GM12875 (cell line): ENCODE measurements around the gene NCOR1.
"Not testable (repeated sequence)": the region's sequence is repeated elsewhere in the genome, so short reads cannot be mapped to it uniquely, and the experiment has no call there.

ENCODE experiments used
- H3K4me3 ChIP-seq: one replicate; pipeline ENCODE4 v1.5.1; 2011; ENCODE audit warnings: low read depth, low read length, control low read depth
- TF ChIP-seq, protein P1 (sequence below): IDR thresholded peaks from 2 replicates; pipeline ENCODE4 v1.5.1; 2011; ENCODE audit warnings: low read depth, mild to moderate bottlenecking, control low read depth, inconsistent platforms, low read length, moderate library complexity, borderline replicate concordance; ENCODE audit not compliant: insufficient read depth

The NCOR1 gene

DNA sequence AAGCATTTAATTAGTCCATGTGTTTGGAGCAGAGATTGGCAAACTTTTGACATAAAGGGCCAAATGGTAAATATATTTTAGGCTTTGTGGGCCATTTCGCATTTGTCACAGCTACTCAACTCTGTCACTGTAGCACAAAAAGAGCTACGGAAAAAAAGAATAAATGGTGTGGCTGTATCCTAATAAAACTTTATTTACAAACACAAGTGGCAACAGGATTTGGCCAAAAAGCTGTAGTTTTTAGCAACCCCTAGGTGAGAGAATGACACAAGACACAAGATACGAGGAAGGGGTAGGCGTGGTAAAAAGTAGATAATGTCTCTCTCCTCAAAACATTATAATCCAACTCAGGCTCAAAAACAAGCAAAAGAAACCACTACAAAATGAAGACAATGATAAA lies 149.2 kb downstream of the NCOR1 start:
- TF ChIP-seq, protein P1, sequence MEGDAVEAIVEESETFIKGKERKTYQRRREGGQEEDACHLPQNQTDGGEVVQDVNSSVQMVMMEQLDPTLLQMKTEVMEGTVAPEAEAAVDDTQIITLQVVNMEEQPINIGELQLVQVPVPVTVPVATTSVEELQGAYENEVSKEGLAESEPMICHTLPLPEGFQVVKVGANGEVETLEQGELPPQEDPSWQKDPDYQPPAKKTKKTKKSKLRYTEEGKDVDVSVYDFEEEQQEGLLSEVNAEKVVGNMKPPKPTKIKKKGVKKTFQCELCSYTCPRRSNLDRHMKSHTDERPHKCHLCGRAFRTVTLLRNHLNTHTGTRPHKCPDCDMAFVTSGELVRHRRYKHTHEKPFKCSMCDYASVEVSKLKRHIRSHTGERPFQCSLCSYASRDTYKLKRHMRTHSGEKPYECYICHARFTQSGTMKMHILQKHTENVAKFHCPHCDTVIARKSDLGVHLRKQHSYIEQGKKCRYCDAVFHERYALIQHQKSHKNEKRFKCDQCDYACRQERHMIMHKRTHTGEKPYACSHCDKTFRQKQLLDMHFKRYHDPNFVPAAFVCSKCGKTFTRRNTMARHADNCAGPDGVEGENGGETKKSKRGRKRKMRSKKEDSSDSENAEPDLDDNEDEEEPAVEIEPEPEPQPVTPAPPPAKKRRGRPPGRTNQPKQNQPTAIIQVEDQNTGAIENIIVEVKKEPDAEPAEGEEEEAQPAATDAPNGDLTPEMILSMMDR = no peak
- no peak overlapping the region for H3K4me3 ChIP-seq

DNA sequence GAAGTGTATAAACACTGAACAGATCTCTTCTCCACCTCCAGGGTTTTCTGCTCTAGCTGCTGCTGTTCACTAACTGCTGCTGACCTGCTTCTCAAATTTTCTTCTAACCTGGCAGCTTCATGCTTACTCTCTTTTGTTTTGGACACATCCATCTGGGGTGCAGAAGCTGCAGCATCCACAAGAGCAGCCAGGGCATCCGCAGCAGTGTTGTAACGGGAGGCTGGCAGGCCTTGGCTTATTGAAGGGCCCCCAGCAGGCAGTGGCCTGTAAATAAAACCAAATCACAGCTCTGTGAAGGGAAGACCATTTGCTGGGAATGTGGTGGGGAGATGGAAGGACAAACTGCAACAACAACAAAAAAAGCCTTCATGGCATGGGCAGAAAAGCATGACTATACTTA lies 153.7 kb downstream of the NCOR1 start:
- TF ChIP-seq, protein P1 = no peak
- H3K4me3 ChIP-seq = no peak overlapping the region

GRCh38 chr17:16055139-16055538 lies 160.2 kb downstream of the NCOR1 start:
- H3K4me3 ChIP-seq = not testable (repeated sequence)

DNA sequence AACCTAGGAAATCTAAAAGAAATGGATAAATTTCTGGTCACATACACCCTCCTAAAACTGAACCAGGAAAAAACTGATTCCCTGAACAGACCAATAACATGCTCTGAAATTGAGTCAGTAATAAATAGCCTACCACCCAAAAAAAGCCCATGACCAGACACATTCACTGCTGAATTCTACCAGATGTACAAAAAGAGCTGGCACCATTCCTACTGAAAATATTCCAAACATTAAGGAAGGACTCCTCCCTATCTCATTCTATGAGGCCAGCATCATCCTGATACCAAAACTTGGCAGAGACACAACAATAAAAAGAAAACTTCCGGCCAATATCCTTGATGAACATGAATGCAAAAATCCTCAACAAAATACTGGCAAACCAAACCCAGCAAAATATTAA lies 162.8 kb downstream of the NCOR1 start:
- TF ChIP-seq, protein P1 = no peak
- no peak overlapping the region for H3K4me3 ChIP-seq

DNA sequence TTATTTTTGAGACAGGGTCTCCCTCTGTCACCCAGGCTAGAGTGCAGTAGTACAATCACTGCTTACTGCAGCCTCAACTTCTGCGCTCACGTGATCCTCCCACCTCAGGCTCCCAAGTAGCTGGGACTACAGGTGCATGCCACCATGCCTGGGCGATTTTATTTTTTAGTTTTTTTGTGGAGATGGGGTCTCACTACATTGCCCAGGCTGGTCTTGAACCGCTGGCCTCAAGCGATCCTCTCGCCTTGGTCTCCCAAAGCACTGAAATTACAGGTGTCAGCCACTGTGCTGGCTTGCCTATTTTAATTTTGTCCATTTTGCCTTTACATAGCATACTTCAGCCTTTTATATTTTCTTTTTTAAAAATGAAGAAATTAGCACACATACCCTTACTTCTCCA lies 164.5 kb downstream of the NCOR1 start:
- H3K4me3 ChIP-seq = no peak overlapping the region
- TF ChIP-seq, protein P1 = no peak

GRCh38 chr17:16048811-16049449 lies 166.4 kb downstream of the NCOR1 start:
- no peak overlapping the region for H3K4me3 ChIP-seq
- TF ChIP-seq, protein P1 = no peak

DNA sequence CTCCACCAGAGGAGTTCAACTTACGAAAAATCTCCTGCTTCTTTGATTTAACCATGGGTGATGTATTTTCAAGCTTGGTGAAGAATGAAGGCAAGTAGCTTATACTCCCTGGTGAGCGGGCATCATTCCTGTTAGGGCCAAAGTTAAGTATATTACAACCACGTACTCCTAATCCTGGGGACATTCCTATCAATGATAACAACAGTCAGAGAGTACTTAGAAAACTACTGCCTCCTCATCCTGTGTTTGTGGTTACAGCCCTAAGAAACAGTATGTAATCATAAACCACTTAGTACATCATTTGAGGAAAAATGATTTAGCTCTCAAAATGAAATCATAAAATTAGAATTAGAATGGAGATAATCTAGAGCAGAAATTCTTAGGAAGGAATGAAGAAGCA lies 168.4 kb downstream of the NCOR1 start:
- H3K4me3 ChIP-seq = no peak overlapping the region
- TF ChIP-seq, protein P1 = no peak

DNA sequence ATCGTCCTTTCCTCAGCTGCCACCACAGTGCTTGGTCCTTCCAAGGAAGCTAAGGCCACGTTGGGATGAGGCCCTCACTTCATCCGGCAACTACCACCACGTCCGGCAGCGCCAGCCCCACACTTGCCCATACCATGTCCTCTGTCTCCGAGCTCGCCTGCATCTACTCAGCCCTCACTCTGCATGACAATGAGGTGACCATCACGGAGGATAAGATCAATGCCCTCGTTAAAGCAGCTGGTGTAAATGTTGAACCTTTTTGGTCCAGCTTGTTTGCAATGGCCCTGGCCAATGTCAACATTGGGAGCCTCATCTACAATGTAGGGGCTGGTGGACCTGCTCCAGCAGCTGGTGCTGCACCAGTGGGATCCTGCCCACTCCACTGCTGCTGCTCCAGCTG lies 170.8 kb downstream of the NCOR1 start:
- TF ChIP-seq, protein P1 = no peak
- H3K4me3 ChIP-seq = no peak overlapping the region
